HPDE6-E6E7 (cell line): ENCODE measurements around the gene CEP68.
"Not testable (repeated sequence)": the region's sequence is repeated elsewhere in the genome, so short reads cannot be mapped to it uniquely, and the experiment has no call there.

Experiments
- DNase-seq: peaks from one replicate; pipeline ENCODE4 v3.0.0; 2011; ENCODE audit warnings: missing footprints; ENCODE audit errors: extremely low spot score

CEP68 gene

GRCh38 chr2:65129826-65130663 is 73.8 kb downstream of the CEP68 start, which contains the start of gene RAB1A:
TSS of gene RAB1A (minus strand) at chr2:65130106. CDS start at chr2:65129915, 191 bp downstream.
- peak; percentile 96 for DNase-seq

DNA sequence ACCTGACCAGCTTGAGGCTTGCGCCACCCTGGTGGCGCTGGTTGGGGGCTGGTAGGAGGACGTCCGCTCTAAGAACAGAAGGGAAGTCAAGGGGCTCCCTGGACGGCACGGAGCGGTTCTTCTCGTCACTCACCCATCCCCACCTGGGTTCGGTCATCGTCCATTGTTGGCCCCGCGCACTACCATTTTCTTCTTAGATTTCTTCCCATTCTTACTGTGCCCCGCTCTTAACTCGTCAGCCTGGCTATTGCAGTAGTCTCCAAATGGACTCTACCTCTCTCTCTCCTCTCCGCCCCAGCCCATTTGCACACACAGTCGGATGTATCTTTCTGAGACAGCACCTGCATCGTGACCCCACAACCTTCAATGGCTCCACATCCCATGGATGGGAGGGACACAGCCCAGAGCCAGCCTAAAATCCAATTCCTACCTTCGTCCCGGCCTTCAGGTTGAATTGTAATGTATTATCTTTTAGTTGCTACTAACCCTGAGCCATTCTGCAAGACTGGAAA is 74.5 kb downstream of the CEP68 start:
- no peak for DNase-seq

- DNase-seq, result not testable (repeated sequence)
These were observed 76.7 kb downstream of the CEP68 start for GRCh38 chr2:65132930-65133329.

GRCh38 chr2:65133626-65134025 is 77.4 kb downstream of the CEP68 start:
- DNase-seq, result no peak

DNA sequence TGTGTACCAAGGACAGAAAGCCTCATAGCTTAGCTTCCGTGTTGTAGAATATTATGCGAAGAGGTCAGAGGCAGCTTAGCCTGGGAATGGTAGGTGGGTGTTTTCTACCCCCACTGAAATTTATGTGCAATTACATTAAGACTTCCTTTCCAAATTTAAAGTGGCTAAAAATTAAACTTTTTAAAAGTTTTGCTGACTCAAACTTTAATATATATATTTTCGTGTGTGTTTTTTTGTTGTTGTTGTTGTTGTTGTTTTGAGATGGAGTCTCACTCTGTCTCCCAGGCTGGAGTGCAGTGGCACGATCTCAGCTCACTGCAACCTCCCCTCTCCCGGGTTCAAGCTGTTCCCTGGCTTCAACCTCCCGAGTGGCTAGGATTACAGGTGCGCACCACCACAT is 77.9 kb downstream of the CEP68 start:
- DNase-seq, result no peak

DNA sequence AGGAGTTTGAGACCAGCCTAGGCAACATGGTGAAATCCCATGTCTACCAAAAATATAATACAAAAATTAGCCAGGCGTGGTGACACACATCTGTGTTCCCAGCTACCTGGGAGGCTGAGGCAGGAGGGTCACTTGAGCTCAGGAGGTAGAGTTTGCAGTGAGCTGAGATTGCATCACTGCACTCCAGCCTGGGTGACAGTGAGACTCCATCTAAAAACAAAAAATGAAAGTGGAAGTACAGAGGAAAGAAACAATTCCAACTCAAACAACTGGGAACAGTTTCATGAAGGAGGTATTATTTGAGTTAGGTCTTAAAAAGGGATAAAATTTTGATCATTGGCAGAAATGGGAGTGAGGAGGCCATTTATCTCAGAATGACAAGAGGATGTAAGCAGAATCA is 80.0 kb downstream of the CEP68 start:
- DNase-seq, result no peak
